MM.1S (cell line): Measurements from ENCODE around the gene DUS2.
A peak's percentile ranks its signal among the peaks of the same experiment; 100 is the strongest.
"Not testable (repeated sequence)": the region's sequence is repeated elsewhere in the genome, so short reads cannot be mapped to it uniquely, and the experiment has no call there.

Experiments used
- DNase-seq: peaks from one replicate; pipeline ENCODE4 v3.0.0-alpha.2; 2015
- H2AFZ ChIP-seq: fragments of 300-600 bp; sonication (generic); 2 replicates; pipeline ENCODE4 v1.6.0; 2016; ENCODE audit warnings: antibody characterized with exemption, low read length
- H3F3A ChIP-seq: fragments of 300-600 bp; sonication (generic); 2 replicates; pipeline ENCODE4 v1.6.1; 2016; ENCODE audit warnings: mild to moderate bottlenecking, antibody characterized with exemption, low read length, moderate library complexity, mixed read lengths; ENCODE audit not compliant: insufficient read depth
- H3K27ac ChIP-seq: fragments of 300-600 bp; sonication (generic); 2 replicates; pipeline ENCODE4 v1.5.1; 2016; ENCODE audit warnings: mild to moderate bottlenecking, low read length
- H3K27me3 ChIP-seq: fragments of 300-600 bp; sonication (generic); replicated peaks from 2 replicates; pipeline ENCODE4 v1.6.0; 2016; ENCODE audit warnings: low read length; ENCODE audit not compliant: insufficient read depth
- H3K36me3 ChIP-seq: fragments of 300-600 bp; sonication (generic); replicated peaks from 2 replicates; pipeline ENCODE4 v1.6.1; 2016; ENCODE audit warnings: mild to moderate bottlenecking, low read length, mixed read lengths; ENCODE audit not compliant: insufficient read depth
- H3K4me1 ChIP-seq: fragments of 300-600 bp; sonication (generic); 2 replicates; pipeline ENCODE4 v1.6.1; 2016; ENCODE audit warnings: low read length, mixed read lengths
- H3K4me2 ChIP-seq: fragments of 300-600 bp; sonication (generic); 2 replicates; pipeline ENCODE4 v1.6.0; 2016; ENCODE audit warnings: low read depth, low read length
- H3K4me3 ChIP-seq: fragments of 300-600 bp; sonication (generic); 2 replicates; pipeline ENCODE4 v1.5.1; 2016; ENCODE audit warnings: low read length, mixed read lengths
- H3K79me2 ChIP-seq: fragments of 300-600 bp; sonication (generic); 2 replicates; pipeline ENCODE4 v1.6.1; 2016; ENCODE audit warnings: mixed run types, low read length, mixed read lengths
- H3K9ac ChIP-seq: fragments of 300-600 bp; sonication (generic); 2 replicates; pipeline ENCODE4 v1.6.1; 2016; ENCODE audit warnings: low read length, mixed read lengths
- H3K9me2 ChIP-seq: fragments of 300-600 bp; sonication (generic); replicated peaks from 2 replicates; pipeline ENCODE4 v1.6.1; 2016; ENCODE audit warnings: mild to moderate bottlenecking, low read length, mixed read lengths; ENCODE audit not compliant: insufficient read depth
- H3K9me3 ChIP-seq: fragments of 300-600 bp; sonication (generic); replicated peaks from 2 replicates; pipeline ENCODE4 v1.6.1; 2016; ENCODE audit warnings: mild to moderate bottlenecking, low read length, mixed read lengths; ENCODE audit not compliant: insufficient read depth
- H4K20me1 ChIP-seq: fragments of 300-600 bp; sonication (generic); 2 replicates; pipeline ENCODE4 v1.6.1; 2016; ENCODE audit warnings: mild to moderate bottlenecking, low read length, moderate library complexity, mixed read lengths; ENCODE audit not compliant: insufficient read depth
- EZH2 ChIP-seq: fragments of 300-600 bp; sonication (generic); optimal IDR thresholded peaks from 2 replicates; pipeline ENCODE3; 2017; ENCODE audit warnings: low read depth, mild to moderate bottlenecking, antibody characterized with exemption, low read length, mixed read lengths
- EZH2phosphoT487 ChIP-seq: fragments of 300-600 bp; sonication (generic); IDR thresholded peaks from 2 replicates; pipeline ENCODE4 v1.6.1; 2018; ENCODE audit warnings: antibody characterized with exemption, low read length
- TF ChIP-seq, protein P1 (sequence below): fragments of 300-600 bp; sonication (generic); IDR thresholded peaks from 2 replicates; pipeline ENCODE4 v1.5.1; 2016; ENCODE audit warnings: antibody characterized with exemption, low read length, mixed read lengths

The DUS2 gene

DNA sequence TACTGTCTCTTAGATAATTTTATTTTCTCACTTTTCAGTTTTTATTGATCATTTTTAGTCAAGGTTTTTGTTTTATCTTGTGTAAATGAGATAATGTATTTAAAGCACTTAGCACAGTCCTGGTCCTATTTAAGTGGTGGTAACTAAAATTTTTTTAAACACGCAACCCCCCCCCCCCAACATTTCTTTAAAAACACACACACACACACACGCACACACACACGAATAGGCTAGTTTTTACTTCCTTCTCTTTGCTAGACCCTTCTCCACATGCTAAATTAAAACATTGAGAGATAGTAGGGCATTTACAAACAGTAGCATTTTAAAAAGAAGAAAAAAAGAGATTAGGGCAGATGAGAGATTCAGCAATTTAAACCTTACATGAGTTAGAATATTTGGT, 67.0 kb downstream of the DUS2 start:
- no peaks in the 10 kb centered on the region for H3K9me2 ChIP-seq
- DNase-seq, result no peak
- H3K9ac ChIP-seq, result no peak overlapping the region
- H3K4me3 ChIP-seq, result no peak overlapping the region; the same call in 1 of the 2 replicates
- H4K20me1 ChIP-seq, result peaks cover 10% of the 10 kb centered on the region; the same call in 1 of the 2 replicates
- no peaks in the 10 kb centered on the region for H3K36me3 ChIP-seq
- peaks cover 95% of the 10 kb centered on the region for H3K79me2 ChIP-seq
- no peak overlapping the region for H3K27ac ChIP-seq
- no peak overlapping the region for H2AFZ ChIP-seq
- H3K27me3 ChIP-seq, result no peaks in the 10 kb centered on the region
- H3K4me1 ChIP-seq, result peaks cover 36% of the 10 kb centered on the region
- no peaks in the 10 kb centered on the region for H3K9me3 ChIP-seq
- peaks cover 20% of the 10 kb centered on the region for H3F3A ChIP-seq
- H3K4me2 ChIP-seq, result peak overlapping the region; percentile 35; the same call in 1 of the 2 replicates
- TF ChIP-seq EZH2 (no peak), EZH2phosphoT487 (no peak)
- TF ChIP-seq, protein P1, sequence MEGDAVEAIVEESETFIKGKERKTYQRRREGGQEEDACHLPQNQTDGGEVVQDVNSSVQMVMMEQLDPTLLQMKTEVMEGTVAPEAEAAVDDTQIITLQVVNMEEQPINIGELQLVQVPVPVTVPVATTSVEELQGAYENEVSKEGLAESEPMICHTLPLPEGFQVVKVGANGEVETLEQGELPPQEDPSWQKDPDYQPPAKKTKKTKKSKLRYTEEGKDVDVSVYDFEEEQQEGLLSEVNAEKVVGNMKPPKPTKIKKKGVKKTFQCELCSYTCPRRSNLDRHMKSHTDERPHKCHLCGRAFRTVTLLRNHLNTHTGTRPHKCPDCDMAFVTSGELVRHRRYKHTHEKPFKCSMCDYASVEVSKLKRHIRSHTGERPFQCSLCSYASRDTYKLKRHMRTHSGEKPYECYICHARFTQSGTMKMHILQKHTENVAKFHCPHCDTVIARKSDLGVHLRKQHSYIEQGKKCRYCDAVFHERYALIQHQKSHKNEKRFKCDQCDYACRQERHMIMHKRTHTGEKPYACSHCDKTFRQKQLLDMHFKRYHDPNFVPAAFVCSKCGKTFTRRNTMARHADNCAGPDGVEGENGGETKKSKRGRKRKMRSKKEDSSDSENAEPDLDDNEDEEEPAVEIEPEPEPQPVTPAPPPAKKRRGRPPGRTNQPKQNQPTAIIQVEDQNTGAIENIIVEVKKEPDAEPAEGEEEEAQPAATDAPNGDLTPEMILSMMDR, result no peak

- no peaks in the 10 kb centered on the region for H3K9me2 ChIP-seq
- no peaks in the 10 kb centered on the region for H3K9me3 ChIP-seq
- H3K79me2 ChIP-seq, result peaks cover 98% of the 10 kb centered on the region
- H3K4me1 ChIP-seq, result peaks cover 36% of the 10 kb centered on the region
- H3K36me3 ChIP-seq, result no peaks in the 10 kb centered on the region
- DNase-seq, result no peak
- TF ChIP-seq EZH2phosphoT487 (no peak), EZH2 (no peak)
- TF ChIP-seq, protein P1, result no peak
- peak overlapping the region; percentile 35; the same call in 1 of the 2 replicates for H3K4me2 ChIP-seq
- peaks cover 10% of the 10 kb centered on the region; the same call in 1 of the 2 replicates for H4K20me1 ChIP-seq
- no peaks in the 10 kb centered on the region for H3K27me3 ChIP-seq
- H3K9ac ChIP-seq, result no peak overlapping the region
- peaks cover 18% of the 10 kb centered on the region for H3F3A ChIP-seq
- no peak overlapping the region for H2AFZ ChIP-seq
- no peak overlapping the region; the same call in 1 of the 2 replicates for H3K4me3 ChIP-seq
- no peak overlapping the region for H3K27ac ChIP-seq
Measured at GRCh38 chr16:68090533-68090932, 67.4 kb downstream of the DUS2 start.

DNA sequence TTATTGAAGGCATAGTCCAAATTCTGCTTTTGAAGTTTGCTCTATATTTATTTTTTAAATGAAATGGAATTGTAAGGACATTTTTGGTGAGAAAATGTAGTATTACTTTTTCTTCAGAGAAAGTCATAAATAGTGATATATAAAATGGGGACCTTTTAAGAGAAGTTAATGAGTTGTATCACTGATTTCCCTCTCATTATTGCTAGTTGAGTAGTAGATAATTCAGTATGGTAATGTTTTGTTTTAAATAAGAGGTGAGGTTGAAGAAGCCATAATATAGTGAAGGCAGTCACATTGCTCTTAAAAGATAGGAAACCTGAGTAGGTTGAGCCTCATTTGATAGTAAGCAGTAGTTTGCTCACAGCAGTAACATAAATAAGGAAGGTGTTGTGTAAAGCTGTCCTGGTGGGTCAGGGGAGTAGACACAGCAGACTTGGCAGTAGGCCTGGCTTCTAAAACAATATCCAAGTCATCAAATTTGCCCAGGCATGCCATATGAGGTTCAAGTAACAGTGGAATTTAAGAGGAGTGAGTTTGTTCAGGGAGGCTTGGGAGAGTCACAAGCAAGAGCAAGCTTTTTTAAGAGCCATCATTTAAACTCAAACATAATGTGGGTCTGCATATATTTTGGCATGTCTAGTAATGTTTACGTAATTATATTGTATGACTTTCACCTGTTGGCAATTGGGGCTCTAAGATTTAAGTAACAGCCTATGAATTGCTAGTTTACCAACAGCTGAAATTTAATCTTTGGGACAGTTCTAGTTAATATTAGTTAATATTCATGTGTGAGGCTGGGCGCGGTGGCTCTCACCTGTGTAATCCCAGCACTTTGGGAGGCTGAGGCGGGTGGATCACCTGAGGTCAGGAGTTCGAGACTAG, 68.5 kb downstream of the DUS2 start:
- 0 out of 2 replicates have a peak overlapping the region, but pooled peaks have one; percentile 35 for H3K4me2 ChIP-seq

GRCh38 chr16:68092275-68092674, 69.2 kb downstream of the DUS2 start:
- peaks cover 98% of the 10 kb centered on the region for H3K79me2 ChIP-seq
- not testable (repeated sequence) for H3K9me2 ChIP-seq, H2AFZ ChIP-seq, H3K9me3 ChIP-seq, H3K27ac ChIP-seq, H3K9ac ChIP-seq, DNase-seq, H3K36me3 ChIP-seq, H3F3A ChIP-seq, H3K4me3 ChIP-seq, H3K4me2 ChIP-seq, H3K27me3 ChIP-seq
- H4K20me1 ChIP-seq, result peaks cover 10% of the 10 kb centered on the region; the same call in 1 of the 2 replicates
- peaks cover 36% of the 10 kb centered on the region for H3K4me1 ChIP-seq

More for the DNA sequence above, 68.5 kb downstream of the DUS2 start:
- Histone ChIP-seq H3K79me2 (peaks cover 98% of the 10 kb centered on the region), H4K20me1 (peaks cover 10% of the 10 kb centered on the region; the same call in 1 of the 2 replicates), H3K4me3 (no peak overlapping the region), H3K36me3 (no peaks in the 10 kb centered on the region), H3K9me3 (no peaks in the 10 kb centered on the region), H3K4me1 (peaks cover 36% of the 10 kb centered on the region), H3K27ac (no peak overlapping the region), H3F3A (peaks cover 7% of the 10 kb centered on the region), H3K9me2 (no peaks in the 10 kb centered on the region), H3K27me3 (no peaks in the 10 kb centered on the region), H3K9ac (no peak overlapping the region), H2AFZ (no peak overlapping the region)
- TF ChIP-seq, protein P1, result no peak
- no peak for TF ChIP-seq EZH2phosphoT487
- no peak for TF ChIP-seq EZH2
- DNase-seq, result no peak
